GM21737 (cell line): Measurements from ENCODE around the gene ZNF266.

Source experiments
- ATAC-seq: cut with Tn5 transposase; IDR thresholded peaks from one replicate; pipeline ENCODE4 v1.9.1; 2021; ENCODE audit warnings: mild to moderate bottlenecking, moderate library complexity; ENCODE audit not compliant: unreplicated experiment

Gene ZNF266

GRCh38 chr19:9435279-9436268 lies at the start of gene ZNF266:
TSS of gene ZNF266 (minus strand) at chr19:9435573. CDS start at chr19:9420089, 15,484 bp downstream.
- ATAC-seq, result peak; percentile 89

- ATAC-seq, result no peak
Measured at GRCh38 chr19:9485140-9485539, 49.8 kb upstream of the ZNF266 start.

GRCh38 chr19:9474975-9475374 lies 39.6 kb upstream of the ZNF266 start:
- ATAC-seq, result no peak

GRCh38 chr19:9467161-9467560 lies 31.8 kb upstream of the ZNF266 start:
- ATAC-seq, result no peak

- no peak for ATAC-seq
Measured at GRCh38 chr19:9461938-9462337, 26.6 kb upstream of the ZNF266 start.

- no peak for ATAC-seq
Measured at GRCh38 chr19:9456018-9456689, 20.8 kb upstream of the ZNF266 start.

GRCh38 chr19:9453953-9454352 lies 18.6 kb upstream of the ZNF266 start:
- no peak for ATAC-seq

GRCh38 chr19:9445037-9445436 lies 9.7 kb upstream of the ZNF266 start:
- ATAC-seq, result no peak

- no peak for ATAC-seq
Measured at GRCh38 chr19:9436358-9436757, 985 bp upstream of the ZNF266 start.

- no peak for ATAC-seq
Measured at GRCh38 chr19:9431475-9431874, 3.9 kb downstream of the ZNF266 start.

- ATAC-seq, result no peak
Measured at GRCh38 chr19:9430444-9430843, 4.9 kb downstream of the ZNF266 start.

GRCh38 chr19:9427941-9428340 lies 7.4 kb downstream of the ZNF266 start:
- no peak for ATAC-seq

GRCh38 chr19:9413240-9413954 lies 22.0 kb downstream of the ZNF266 start:
- ATAC-seq, result no peak

- no peak for ATAC-seq
Measured at GRCh38 chr19:9407827-9408226, 27.5 kb downstream of the ZNF266 start.

GRCh38 chr19:9406798-9407352 lies 28.5 kb downstream of the ZNF266 start:
- no peak for ATAC-seq

- no peak for ATAC-seq
Measured at GRCh38 chr19:9381361-9381785, 54.0 kb downstream of the ZNF266 start.

GRCh38 chr19:9370738-9371619 lies 64.4 kb downstream of the ZNF266 start:
- ATAC-seq, result no peak

GRCh38 chr19:9362905-9363304 lies 72.5 kb downstream of the ZNF266 start, which contains the start of gene ZNF177:
TSS of gene ZNF177 (plus strand) at chr19:9363013. CDS start at chr19:9378312, 15,299 bp downstream.
- no peak for ATAC-seq
